HCT116 (cell line): ENCODE measurements around the gene MAPK10. TPM values are rescaled to one million over a fixed set of nuclear protein-coding genes. Genes with fewer than 3 reads are reported as not detected.

Experiments
- ATAC-seq: fragments of 200-7000 bp; cut with Tn5 transposase; 2 replicates; pipeline ENCODE4 v1.9.1; 2020; ENCODE audit warnings: mild to moderate bottlenecking, moderate library complexity
- BruUV-seq: library from RNA; stranded (reverse); fragments of 400-500 nt; replicated peaks from 2 replicates; lab custom pipeline; 2021; lab: Mats Ljungman, UMichigan
- CTCF ChIA-PET: fragments of 300-600 bp; sonication (Branson Sonifier 250); formaldehyde crosslinking; loops from one replicate; lab custom pipeline; 2021; ENCODE audit warnings: antibody characterized with exemption; lab: Charles Lee
- POLR2A ChIA-PET: fragments of 300-600, 350-600 bp; sonication (Branson Sonifier 250); formaldehyde crosslinking; loops from one replicate; lab custom pipeline; 2021; ENCODE audit warnings: antibody characterized with exemption; lab: Charles Lee
- RAD21 ChIA-PET, 2 experiments: fragments of 300-600 bp; sonication (Branson Sonifier 250); formaldehyde crosslinking; loops; one replicate each; lab custom pipeline; 2023; ENCODE audit warnings: low total read pairs in 2 of 2; ENCODE audit not compliant: uncharacterized antibody in 2 of 2, unreplicated experiment in 2 of 2, low non-redundant PET in 1 of 2; lab: Charles Lee
- DNase-seq: peaks from one replicate; pipeline ENCODE4 v3.0.0-alpha.2; 2010; ENCODE audit warnings: low read depth, low spot score
- H2AFZ ChIP-seq: fragments of 200-600 bp; shearing (Covaris generic), sonication (generic); 2 replicates; pipeline ENCODE4 v1.6.1; 2017; ENCODE audit warnings: low read depth, mixed run types, mixed read lengths, antibody characterized with exemption, low read length; ENCODE audit not compliant: poor library complexity, severe bottlenecking
- H3K27ac ChIP-seq: 2 replicates; pipeline ENCODE4 v1.5.1; 2012; ENCODE audit warnings: low read depth, low read length
- H3K27me3 ChIP-seq: fragments of 200-600 bp; sonication (generic); 2 replicates; pipeline ENCODE4 v1.6.1; 2016; ENCODE audit warnings: mixed run types, low read length, mixed read lengths; ENCODE audit not compliant: insufficient read depth
- H3K36me3 ChIP-seq, 2 experiments: fragments of 200-500 bp in 1 of 2; fragments of 200-600 bp in 1 of 2; sonication (Bioruptor generic) in 1 of 2; sonication (generic) in 1 of 2; 2 replicates each; pipeline versions ENCODE4 v1.5.1 to v1.6.1; 2014 to 2016; ENCODE audit warnings: low read length in 2 of 2, inconsistent platforms in 1 of 2, mixed read lengths in 1 of 2, mixed run types in 1 of 2; ENCODE audit not compliant: insufficient read depth in 2 of 2, control insufficient read depth in 1 of 2
- H3K4me1 ChIP-seq, 2 experiments: fragments of 200-600 bp in 1 of 2; sonication (generic) in 1 of 2; 2 replicates each; pipeline versions ENCODE4 v1.5.1 to v1.6.1; 2012 to 2017; ENCODE audit warnings: low read length in 2 of 2, inconsistent platforms in 1 of 2, mild to moderate bottlenecking in 1 of 2, mixed read lengths in 1 of 2, mixed run types in 1 of 2, moderate library complexity in 1 of 2; ENCODE audit not compliant: insufficient read depth in 2 of 2, control insufficient read depth in 1 of 2
- H3K4me2 ChIP-seq: fragments of 200-600 bp; sonication (generic); 2 replicates; pipeline ENCODE4 v1.6.1; 2017; ENCODE audit warnings: mixed run types, low read length, mixed read lengths
- H3K4me3 ChIP-seq, 2 experiments: fragments of 200-600 bp in 1 of 2; sonication (generic) in 1 of 2; replicated peaks in 1 of 2; 2 replicates each; pipeline ENCODE4 v1.5.1; 2011 to 2016; ENCODE audit warnings: low read length in 2 of 2, control low read depth in 1 of 2, low read depth in 1 of 2, mild to moderate bottlenecking in 1 of 2, mixed read lengths in 1 of 2, mixed run types in 1 of 2
- H3K79me2 ChIP-seq: fragments of 200-600 bp; sonication (generic); 2 replicates; pipeline ENCODE4 v1.6.1; 2017; ENCODE audit warnings: mild to moderate bottlenecking, mixed run types, low read length, moderate library complexity, mixed read lengths; ENCODE audit not compliant: insufficient read depth
- H3K9ac ChIP-seq: fragments of 200-600 bp; sonication (generic); 2 replicates; pipeline ENCODE4 v1.6.1; 2016; ENCODE audit warnings: low read length, mixed read lengths
- H3K9me2 ChIP-seq: fragments of 200-600 bp; sonication (generic), shearing (Covaris generic); 2 replicates; pipeline ENCODE4 v1.6.1; 2017; ENCODE audit warnings: mixed run types, mild to moderate bottlenecking, moderate library complexity; ENCODE audit not compliant: insufficient read depth
- H3K9me3 ChIP-seq, 2 experiments: fragments of 200-500 bp in 1 of 2; fragments of 200-600 bp in 1 of 2; sonication (Bioruptor generic) in 1 of 2; sonication (generic) in 1 of 2; 2 replicates each; pipeline ENCODE4 v1.6.1; 2014 to 2017; ENCODE audit warnings: low read length in 2 of 2, mixed read lengths in 2 of 2, inconsistent platforms in 1 of 2, low read depth in 1 of 2, mild to moderate bottlenecking in 1 of 2, mixed run types in 1 of 2, moderate library complexity in 1 of 2; ENCODE audit not compliant: control insufficient read depth in 1 of 2, insufficient read depth in 1 of 2
- H4K20me1 ChIP-seq: fragments of 200-600 bp; sonication (generic), shearing (Covaris generic); 2 replicates; pipeline ENCODE4 v1.6.1; 2017; ENCODE audit warnings: mixed run types, mild to moderate bottlenecking, moderate library complexity; ENCODE audit not compliant: insufficient read depth
- ATF3 ChIP-seq: IDR thresholded peaks from 2 replicates; pipeline ENCODE4 v1.6.1; 2012
- CBX3 ChIP-seq: IDR thresholded peaks from 2 replicates; pipeline ENCODE4 v1.6.1; 2012; ENCODE audit warnings: low read depth
- CTCF ChIP-seq, 3 experiments: fragments of 200-600 bp in 1 of 3; sonication (generic) in 1 of 3; IDR thresholded peaks in 2 of 3; conservative IDR thresholded peaks in 1 of 3; 2 replicates each; pipeline ENCODE4 v1.5.1; 2012 to 2017; ENCODE audit warnings: low read depth in 2 of 3, low read length in 2 of 3, antibody characterized with exemption in 1 of 3, borderline replicate concordance in 1 of 3, control low read depth in 1 of 3, mild to moderate bottlenecking in 1 of 3, mixed read lengths in 1 of 3, mixed run types in 1 of 3, moderate library complexity in 1 of 3; ENCODE audit not compliant: insufficient read depth in 1 of 3
- ELF1 ChIP-seq: IDR thresholded peaks from 2 replicates; pipeline ENCODE4 v1.6.1; 2012; ENCODE audit warnings: low read depth, borderline replicate concordance
- EZH2phosphoT487 ChIP-seq: fragments of 200-600 bp; IDR thresholded peaks from 2 replicates; pipeline ENCODE4 v1.6.1; 2018; ENCODE audit warnings: antibody characterized with exemption, borderline replicate concordance
- POLR2AphosphoS5 ChIP-seq: IDR thresholded peaks from 2 replicates; pipeline ENCODE4 v1.6.1; 2011; ENCODE audit warnings: mild to moderate bottlenecking, low read depth, low read length, moderate library complexity
- RAD21 ChIP-seq: IDR thresholded peaks from 2 replicates; pipeline ENCODE4 v1.6.1; 2012; ENCODE audit warnings: low read depth, mild to moderate bottlenecking
- SIN3A ChIP-seq: IDR thresholded peaks from 2 replicates; pipeline ENCODE4 v1.6.1; 2012; ENCODE audit warnings: low read depth
- SRF ChIP-seq: IDR thresholded peaks from 2 replicates; pipeline ENCODE4 v1.6.1; 2012; ENCODE audit warnings: low read depth
- ZFX ChIP-seq: fragments of 450-650 bp; IDR thresholded peaks from 2 replicates; pipeline ENCODE4 v1.6.1; 2017
- intact Hi-C: fragments of 100-400 bp; cut with micrococcal nuclease; formaldehyde crosslinking; loops from 2 replicates; pipeline ENCODE4 v1.10.0; 2022
- total RNA-seq: library from RNA; stranded (reverse); gene quantifications from one replicate; pipeline ENCODE4 v1.2.1, GENCODE V29; 2021; ENCODE audit not compliant: unreplicated experiment
- TF ChIP-seq, protein P1 (sequence below): IDR thresholded peaks from 2 replicates; pipeline ENCODE4 v1.6.1; 2011; ENCODE audit warnings: mild to moderate bottlenecking, low read length, moderate library complexity; ENCODE audit not compliant: insufficient replicate concordance; ENCODE audit errors: extremely low read depth

MAPK10 gene
- total RNA-seq, 1 experiment from 2014 or later = 0.52 TPM

GRCh38 chr4:86006057-86006456 is 353.8 kb downstream of the MAPK10 start:
- Histone ChIP-seq H3K9me3 (no peaks in the 10 kb centered on the region), H3K79me2 (no peaks in the 10 kb centered on the region), H3K36me3 (no peaks in the 10 kb centered on the region), H3K4me2 (no peak overlapping the region), H3K27ac (no peak overlapping the region), H4K20me1 (no peaks in the 10 kb centered on the region), H3K4me1 (no peaks in the 10 kb centered on the region)
- ChIA-PET CTCF (no interaction called here), POLR2A (no interaction called here)
- intact Hi-C loops = no loop called here
- DNase-seq = no peak
- TF ChIP-seq ATF3 (no peak), EZH2phosphoT487 (no peak), ZFX (no peak), SIN3A (no peak), POLR2AphosphoS5 (no peak), CTCF (IDR thresholded peaks at IDR 0.05 in 2 of 3, conservative IDR thresholded peaks at IDR 0.05 in 1 of 3; ENCODE audit: borderline replicate concordance in 1 of 3, insufficient read depth in 1 of 3, low read depth in 2 of 3, low read length in 2 of 3) (no peak), CBX3 (no peak), RAD21 (no peak), ELF1 (no peak), SRF (no peak)
- TF ChIP-seq, protein P1, sequence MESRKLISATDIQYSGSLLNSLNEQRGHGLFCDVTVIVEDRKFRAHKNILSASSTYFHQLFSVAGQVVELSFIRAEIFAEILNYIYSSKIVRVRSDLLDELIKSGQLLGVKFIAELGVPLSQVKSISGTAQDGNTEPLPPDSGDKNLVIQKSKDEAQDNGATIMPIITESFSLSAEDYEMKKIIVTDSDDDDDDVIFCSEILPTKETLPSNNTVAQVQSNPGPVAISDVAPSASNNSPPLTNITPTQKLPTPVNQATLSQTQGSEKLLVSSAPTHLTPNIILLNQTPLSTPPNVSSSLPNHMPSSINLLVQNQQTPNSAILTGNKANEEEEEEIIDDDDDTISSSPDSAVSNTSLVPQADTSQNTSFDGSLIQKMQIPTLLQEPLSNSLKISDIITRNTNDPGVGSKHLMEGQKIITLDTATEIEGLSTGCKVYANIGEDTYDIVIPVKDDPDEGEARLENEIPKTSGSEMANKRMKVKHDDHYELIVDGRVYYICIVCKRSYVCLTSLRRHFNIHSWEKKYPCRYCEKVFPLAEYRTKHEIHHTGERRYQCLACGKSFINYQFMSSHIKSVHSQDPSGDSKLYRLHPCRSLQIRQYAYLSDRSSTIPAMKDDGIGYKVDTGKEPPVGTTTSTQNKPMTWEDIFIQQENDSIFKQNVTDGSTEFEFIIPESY = no peak
- TF ChIP-seq, all 23 proteins: peak for 0
- H3K27me3 ChIP-seq = no peaks in the 10 kb centered on the region
- H3K9ac ChIP-seq = no peak overlapping the region
- H3K9me2 ChIP-seq = no peaks in the 10 kb centered on the region
- no TSS peak for BruUV-seq
- H2AFZ ChIP-seq = no peak overlapping the region
- ATAC-seq = no peak
- RAD21 ChIA-PET = no interaction called here
- no peak overlapping the region for H3K4me3 ChIP-seq
